Umbilical cord (tissue), 2 donors: Measurements from ENCODE around the gene DPRX. TPM values are rescaled to one million over a fixed set of nuclear protein-coding genes. Genes with fewer than 3 reads are reported as not detected.
A peak's percentile ranks its signal among the peaks of the same experiment; 100 is the strongest.

ENCODE experiments used
- DNase-seq: peaks from one replicate; pipeline ENCODE4 v3.0.0-alpha.2; 2015; ENCODE audit warnings: low spot score
- total RNA-seq: library from RNA; depleted of rRNA; stranded (reverse); fragments of >200 nt; gene quantifications from one replicate; pipeline ENCODE4 v1.2.3, GENCODE V29; 2014; ENCODE audit warnings: low replicate concordance; ENCODE audit not compliant: insufficient read depth

Gene DPRX, protein sequence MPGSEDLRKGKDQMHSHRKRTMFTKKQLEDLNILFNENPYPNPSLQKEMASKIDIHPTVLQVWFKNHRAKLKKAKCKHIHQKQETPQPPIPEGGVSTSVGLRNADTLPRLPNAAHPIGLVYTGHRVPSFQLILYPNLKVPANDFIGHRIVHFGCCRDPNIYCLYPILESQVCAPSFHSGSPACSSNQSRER
- 4.6 TPM for total RNA-seq

DNA sequence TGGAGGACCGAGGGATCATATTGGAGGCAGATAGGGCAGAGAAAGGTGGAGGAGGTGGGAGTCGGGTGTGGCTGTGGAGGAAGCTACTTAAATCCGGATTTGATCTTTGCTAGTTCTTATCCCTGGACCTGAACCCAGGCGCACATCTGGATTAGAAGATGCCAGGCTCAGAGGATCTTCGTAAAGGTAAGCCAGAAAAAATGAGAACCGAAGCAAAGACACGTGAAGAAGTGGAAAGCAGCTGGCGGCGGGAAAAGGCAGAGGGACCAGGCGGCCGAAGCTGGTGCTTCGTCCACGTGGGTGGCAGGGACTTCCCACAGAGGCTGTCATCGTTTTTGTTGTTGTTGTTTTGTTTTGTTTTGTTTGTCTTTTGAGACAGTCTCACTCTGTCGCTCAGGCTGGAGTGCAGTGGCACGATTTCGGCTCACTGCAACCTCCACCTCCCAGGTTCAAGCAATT, at the start of gene DPRX:
Gene DPRX (plus strand): TSS at position 51 of the 459 bp plus-strand sequence. CDS start 108 bp downstream, at position 159.
- no peak for DNase-seq

DNA sequence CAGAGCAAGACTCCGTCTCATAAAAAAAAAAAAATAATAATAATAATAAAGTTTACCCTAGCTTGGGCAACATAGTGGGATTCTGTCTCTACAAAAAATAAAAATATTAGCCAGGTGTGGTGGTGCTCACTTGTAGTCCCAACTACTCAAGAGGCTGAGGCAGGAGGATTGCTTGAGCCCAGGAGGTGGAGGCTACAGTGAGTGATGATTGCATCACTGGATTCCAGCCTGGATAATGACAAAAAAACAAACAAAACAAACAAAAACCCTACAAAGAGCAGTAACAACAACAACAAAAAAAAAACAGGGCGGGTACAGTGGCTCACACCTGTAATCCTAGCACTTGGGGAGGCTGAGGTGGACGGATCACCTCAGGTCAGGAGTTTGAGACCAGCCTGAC, 48.6 kb upstream of the DPRX start:
- no peak for DNase-seq

DNA sequence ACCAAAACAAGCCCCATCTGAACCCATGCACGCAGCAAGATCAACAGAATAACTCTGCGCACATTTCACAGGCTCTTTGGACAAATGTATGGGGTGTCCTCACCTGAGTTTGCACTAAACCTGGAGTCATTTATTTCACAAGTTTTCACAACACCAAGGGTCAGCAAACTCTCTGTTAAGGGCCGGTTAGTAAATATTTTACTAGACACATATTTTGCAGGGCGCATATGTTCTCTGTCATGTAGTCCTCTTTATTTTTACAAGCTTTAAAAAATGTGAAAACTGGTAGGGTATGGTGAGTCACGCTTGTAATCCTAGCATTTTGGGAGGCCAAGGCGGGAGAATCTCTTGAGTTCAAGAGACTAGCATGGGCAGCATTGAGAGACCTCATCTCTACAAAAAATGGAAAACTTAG, 45.5 kb upstream of the DPRX start:
- peak; percentile 33 for DNase-seq

DNA sequence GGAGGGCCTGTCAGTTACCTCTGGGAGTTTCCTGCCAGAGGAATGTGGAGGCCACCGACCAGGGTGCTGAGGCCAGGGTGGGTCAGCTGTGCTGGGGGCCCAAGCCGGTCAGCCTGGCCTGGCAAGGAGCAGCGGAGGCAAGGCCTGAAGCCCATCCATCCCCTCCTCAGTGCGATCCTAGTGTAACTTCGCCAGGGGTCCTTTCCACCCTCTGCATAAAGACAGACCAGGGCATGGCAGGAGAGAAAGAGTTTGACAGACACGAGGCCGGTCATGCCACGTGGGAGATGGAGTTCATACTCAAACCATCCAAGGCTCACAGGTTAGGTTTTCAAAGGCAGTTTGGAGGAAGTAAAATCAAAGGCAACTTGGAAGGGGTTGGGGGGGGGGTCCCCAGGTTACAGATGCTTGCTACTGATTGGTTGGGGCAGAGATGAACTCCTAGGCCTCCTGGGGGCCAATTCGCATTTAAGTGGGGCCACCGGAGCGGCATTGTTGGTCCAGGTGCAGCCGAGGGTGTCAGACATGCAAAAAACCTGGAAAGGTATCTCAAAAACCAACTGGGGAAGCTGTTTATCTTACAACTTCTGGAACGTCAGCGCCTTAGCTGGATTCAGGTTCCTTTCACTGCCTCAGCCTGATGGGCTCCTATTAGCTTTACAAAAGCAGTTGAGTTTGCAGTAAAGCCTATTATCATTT, 36.8 kb upstream of the DPRX start:
- no peak for DNase-seq

DNA sequence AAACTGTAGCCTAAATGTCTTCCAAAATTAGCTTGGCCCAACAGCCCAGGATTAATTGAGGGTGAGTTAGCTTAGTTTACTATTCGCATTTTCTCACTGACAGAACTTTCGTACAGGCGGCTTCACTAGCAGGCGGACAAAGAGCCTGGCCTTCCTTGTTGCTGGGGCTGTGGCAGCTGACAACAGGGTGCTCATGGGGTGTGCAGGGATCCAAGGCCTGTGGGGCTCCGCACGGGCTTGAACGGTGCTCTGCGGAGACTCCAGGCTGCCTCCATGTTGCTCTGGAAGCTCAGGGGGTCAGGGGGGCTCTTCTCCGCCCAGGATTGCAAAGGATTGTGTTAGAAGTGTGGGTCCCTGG, 36.3 kb upstream of the DPRX start:
- no peak for DNase-seq

DNA sequence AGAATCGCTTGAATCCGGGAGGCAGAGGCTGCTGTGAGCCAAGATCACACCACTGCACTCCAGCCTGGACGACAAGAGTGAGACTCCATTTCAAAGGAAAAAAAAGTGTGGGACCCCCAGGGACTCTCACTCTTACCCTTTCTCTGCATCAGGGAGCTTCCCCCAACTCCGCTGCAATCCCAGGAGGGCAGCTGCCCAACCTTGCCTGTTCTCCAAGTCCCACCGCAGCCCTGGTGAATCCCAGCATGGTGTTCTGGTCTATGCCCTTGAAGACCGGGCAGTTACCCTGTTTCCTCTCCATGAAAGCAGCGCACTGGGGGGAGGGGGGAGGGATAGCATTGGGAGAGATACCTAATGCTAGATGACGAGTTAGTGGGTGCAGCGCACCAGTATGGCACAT, 35.7 kb upstream of the DPRX start:
- DNase-seq: no peak

DNA sequence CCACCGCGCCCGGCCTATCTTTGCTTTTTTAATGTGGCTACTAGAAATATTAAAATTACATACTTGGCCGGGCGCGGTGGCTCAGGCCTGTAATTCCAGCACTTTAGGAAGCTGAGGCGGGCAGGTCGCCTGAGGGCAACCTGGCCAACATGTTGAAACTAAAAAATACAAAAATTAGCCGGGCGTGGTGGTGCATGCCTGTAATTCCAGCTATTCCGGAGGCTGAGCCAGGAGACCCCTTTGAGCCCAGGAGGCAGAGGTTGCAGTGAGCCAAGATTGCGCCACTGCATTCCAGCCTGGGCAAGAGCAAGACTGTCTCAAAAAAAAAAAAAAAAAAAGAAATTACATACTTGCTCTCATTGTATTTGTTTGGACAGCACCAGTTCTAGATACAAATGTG, 34.8 kb upstream of the DPRX start:
- DNase-seq: no peak

DNA sequence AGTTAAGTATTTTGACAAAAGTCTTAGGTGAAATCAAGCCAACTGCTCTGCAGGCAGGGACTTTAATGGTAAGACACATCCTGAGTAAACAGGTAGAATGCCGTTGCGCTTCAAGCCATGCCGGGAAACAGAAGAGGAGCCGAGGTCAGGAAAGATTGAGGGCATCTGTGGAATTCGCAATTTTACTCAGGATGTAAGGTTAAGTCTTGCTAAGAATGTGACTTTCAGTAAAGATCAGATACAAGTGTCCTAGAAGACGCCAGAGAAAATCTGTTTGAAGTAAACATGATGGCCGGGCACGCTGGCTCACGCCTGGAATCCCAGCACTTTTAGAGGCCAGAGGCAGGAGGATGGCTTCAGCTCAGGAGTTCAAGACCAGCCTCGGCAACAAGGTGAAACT, 33.4 kb upstream of the DPRX start:
- no peak for DNase-seq

DNA sequence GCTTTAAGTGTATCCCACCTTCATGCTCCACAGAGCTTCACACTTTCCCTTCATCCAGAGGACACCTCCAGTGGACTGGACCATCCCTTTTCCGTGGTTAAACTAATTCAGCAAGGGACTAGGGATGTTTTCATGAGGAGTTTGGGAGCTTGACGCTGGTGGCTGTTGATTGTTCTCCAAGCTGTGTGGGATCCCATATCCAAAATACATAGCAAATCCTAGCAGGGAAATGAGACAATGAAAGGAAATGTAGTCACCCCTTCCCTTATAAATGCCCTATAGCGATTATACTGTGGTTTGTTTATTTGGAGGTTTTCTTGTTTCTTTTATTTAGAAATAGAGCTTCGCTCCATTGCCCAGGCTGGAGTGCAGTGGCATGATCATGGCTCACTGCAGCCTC, 31.6 kb upstream of the DPRX start:
- DNase-seq: no peak

DNA sequence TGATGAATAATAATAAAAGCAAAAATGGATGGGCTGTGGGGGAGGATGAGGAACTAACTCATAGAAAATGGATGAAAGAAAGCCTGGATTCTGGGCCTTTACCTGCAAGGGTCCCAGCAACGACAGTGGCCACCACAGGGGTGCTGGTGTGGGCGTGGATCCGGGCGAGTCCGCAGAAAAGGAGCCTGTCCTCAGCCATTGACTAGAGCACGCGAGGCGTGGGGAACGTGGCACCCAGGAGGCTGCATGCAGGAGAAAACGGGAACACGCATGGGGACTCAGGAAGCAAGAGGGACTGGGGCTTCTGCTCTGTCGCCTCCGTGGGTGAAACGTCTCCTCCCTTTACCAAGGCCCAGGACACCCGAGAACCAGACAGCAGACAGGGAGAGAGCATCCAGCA, 25.8 kb upstream of the DPRX start:
- DNase-seq: no peak

DNA sequence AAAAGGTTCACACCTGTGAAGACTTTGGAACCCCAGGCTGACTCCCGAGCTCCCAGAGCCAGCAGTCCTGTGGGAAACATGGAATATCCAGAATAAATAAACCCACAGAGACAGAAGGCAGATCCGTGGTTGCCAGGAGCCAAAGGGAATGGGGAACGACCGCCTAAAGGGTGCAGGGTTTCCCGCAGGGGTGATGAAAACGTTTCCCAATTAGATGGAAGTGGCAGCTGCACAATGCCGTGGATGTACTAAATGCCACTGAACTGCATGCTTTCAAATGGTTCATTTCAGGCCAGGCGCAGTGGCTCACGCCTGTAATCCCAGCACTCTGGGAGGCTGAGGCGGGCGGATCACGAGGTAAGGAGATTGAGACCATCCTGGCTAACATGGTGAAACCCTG, 23.4 kb upstream of the DPRX start:
- DNase-seq: no peak

DNA sequence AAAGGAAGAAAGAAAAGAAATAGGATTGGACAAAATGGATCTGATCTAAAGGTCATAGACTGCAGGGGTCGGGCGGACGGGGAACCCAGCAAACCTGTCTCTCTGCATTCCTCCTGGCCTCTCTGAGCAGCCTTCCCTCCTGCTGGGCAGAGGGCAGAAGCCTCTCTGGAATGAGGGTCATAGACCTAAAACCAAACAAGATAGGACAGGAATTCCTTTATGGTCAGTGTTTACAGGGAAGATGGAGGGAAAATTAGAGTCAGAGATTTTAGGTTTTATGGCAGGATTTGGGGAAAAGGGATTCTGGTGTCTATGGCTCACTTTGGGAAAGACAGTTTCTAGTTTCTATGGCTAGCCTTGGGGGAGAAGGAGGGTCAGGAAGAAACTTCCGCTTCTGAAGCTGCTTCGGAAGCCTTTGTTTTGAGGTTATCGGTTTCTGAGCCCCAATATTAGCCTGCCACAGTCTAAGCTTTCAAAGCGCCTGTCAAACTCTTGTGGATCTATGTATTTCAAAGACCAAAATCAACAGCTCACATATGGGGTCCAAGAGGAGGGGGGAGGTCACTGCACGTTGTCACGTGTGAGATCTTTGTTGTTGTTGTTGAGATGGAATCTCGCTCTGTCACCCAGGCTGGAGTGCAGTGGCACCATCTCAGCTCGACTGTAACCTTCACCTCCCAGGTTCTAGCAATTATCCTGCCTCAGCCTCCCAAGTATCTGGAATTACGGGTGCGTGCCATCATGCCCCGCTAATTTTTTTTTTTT, 18.9 kb upstream of the DPRX start:
- DNase-seq: peak; percentile 33

DNA sequence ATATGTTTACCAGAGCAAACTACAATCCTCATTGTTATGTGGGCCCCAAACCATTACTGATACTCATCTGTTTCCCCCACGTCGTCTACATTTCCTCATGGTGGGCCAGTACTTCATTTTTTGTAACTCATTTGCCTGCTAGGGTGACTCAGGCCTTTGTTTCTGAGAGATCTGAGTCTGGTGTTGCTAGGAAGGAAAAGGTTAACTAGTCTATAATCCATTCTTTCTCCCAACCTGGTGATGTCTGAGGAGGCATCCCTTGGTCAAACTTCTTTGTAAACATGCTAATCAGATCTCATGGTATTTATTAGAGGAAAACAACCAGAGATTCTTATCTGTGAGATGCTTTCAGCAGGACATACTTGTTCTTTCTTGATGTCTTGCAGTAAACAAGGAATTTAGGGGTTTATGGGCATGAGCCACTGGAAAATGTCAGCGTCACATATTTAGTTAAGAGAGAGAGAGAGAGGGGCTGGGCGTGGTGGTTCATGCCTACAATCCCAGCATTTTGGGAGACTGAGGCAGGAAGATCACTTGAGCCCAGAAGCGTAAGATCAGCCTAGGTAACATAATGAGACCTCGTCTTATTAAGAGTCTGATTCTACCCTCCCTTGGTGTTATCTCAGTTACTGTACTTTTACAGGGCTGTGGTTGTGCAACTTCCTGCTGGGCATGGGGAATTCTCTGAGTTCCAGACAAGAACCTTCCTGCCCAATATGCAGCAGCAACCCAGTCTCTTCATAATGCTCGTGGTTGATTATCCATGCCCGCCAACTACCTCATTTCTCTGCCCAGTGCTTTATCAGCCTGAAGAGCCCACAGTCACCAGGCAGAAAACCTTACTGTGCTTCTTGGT, 9.7 kb upstream of the DPRX start:
- peak; percentile 83 for DNase-seq

DNA sequence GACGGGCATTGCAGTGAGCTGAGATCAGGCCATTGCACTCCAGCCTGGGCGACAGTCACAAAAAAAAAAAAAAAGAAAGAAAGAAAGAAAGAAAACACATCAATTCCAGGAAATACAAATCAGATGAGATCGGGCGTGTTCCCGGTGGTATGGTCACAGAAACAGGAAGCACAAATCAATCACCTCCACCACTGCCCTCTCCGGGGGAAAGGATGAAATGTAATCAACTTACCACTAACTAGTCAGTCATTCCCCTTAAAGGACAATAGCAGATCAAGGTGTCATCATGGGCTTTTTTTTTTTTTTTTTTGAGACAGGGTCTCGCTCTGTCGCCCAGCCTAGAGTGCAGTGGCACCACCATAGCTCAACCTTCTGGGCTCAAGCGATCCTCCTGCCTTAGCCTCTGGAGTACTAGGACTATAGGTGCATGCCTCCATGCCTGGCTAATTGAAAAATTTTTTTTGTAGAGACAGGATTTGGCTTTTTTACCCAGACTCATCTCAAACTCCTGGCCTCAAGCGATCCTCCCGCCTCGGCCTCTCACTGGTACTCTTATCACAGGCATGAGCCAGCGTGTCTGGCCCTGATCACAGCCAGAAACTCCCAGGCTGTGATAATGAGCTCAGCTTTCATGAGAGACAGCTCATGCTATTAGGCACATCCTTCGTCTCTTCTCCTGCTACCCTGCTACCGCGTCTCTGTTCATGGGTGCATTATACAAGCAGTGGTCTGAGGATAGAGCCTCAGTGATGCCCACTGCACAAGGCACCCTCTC, 6.8 kb upstream of the DPRX start:
- peak; percentile 60 for DNase-seq

DNA sequence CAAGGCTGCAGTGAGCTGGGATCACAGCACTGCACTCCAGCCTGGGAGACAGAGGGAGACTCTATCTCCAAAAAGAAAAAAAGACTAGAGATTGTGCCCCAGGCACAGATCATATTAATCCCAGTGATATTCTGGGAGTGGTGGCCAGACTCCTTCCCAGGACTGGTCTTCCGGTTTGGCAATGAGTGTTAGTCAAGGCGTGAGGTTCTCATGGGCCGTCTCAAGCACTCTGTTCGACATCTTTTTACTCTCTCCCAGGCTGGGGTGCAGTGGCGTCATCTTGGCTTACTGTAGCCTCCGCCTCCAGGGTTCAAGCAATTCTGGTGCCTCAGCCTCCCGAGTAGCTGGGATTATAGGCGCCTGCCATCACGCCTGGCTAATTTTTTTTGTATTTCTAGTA, 5.3 kb upstream of the DPRX start:
- DNase-seq: peak; percentile 95

DNA sequence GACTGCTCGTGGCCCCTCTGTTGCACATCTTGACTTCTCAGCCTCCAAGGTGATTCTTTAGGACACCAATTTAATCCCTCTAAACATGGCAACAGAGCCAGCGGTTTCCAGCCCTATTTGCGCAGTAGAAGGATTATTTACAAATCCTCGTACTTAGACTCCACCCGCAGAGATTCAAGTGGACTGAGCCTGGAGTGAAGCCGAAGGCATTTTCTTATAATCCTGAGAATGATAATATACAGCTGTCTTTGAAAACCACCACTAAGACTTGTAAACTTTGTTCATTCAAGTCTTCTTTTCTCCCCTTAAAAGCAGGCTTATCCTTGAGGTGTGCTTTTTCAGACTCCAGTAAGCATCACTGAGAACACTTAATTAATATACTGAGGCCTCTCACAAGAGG, 4.8 kb upstream of the DPRX start:
- DNase-seq: peak; percentile 96

DNA sequence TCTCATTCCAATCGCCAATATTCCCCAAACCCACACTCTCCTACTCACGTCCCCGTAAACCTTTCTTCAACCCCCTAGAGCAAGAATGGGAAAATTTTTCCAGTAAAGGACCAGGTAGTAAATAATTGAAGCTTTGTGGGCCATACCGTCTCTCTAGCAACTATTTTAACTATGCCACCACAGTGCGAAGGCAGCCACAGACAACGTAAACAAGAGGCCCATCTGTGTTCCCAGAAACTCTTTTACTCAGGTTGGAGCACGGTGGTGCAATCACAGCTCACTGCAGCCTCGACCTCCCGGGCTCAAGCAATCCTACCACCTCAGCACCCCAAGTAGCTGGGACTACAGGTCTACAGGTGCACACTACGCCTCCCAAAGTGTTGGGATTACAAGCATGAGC, 3.0 kb downstream of the DPRX start:
- no peak for DNase-seq

DNA sequence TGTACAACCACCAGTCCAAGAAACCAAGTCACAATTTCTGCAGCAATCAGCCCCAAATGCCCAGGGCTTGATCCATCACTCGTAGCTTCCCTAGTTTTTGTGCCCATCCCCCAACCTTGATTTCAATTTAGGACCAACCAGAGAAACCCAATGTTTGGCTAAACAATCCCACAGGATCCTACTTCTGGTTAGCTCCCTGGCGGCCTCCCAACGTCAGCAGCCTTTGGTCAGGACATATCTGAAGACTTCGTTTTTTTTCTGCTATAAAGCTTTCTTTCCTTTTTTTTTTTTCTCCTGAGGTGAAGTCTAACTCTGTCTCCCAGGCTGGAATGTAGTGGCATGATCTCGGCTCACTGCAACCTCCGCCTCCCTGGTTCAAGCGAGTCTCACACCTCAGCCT, 7.7 kb downstream of the DPRX start:
- no peak for DNase-seq

DNA sequence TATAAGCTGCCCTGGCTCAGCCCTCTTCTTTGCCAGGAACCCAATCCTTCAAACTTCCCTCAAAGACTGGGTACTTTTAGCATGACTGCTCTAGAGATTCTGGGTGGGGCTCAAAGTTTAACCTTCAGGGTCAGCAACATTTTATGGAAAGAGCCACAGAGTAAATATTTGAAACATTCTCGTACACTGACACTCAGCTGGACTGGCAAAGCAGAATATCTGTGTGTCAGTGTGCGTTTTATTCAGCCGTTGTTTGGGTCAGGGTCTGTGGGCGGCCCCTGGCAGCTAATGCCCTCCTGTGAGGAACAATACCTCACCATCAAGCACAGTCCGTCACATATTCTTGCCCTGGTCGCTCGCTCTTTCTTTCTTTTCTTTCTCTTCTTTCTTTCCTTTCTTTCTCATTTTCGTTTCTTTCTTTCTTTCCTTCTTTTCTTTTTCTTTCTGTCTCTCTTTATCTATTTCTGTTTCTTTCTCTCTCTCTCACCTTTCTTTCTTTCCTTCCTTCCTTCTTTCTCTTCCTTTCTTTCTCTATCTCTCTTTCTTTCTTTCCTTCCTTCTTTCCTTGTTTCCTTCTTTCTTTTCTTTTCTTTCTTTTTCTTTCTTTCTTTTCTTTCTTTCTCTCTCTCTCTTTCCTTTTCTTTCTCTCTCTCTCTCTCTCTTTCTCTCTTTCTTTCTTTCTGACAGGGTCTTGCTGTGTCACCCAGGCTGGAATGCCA, 10.7 kb downstream of the DPRX start:
- peak; percentile 16 for DNase-seq

DNA sequence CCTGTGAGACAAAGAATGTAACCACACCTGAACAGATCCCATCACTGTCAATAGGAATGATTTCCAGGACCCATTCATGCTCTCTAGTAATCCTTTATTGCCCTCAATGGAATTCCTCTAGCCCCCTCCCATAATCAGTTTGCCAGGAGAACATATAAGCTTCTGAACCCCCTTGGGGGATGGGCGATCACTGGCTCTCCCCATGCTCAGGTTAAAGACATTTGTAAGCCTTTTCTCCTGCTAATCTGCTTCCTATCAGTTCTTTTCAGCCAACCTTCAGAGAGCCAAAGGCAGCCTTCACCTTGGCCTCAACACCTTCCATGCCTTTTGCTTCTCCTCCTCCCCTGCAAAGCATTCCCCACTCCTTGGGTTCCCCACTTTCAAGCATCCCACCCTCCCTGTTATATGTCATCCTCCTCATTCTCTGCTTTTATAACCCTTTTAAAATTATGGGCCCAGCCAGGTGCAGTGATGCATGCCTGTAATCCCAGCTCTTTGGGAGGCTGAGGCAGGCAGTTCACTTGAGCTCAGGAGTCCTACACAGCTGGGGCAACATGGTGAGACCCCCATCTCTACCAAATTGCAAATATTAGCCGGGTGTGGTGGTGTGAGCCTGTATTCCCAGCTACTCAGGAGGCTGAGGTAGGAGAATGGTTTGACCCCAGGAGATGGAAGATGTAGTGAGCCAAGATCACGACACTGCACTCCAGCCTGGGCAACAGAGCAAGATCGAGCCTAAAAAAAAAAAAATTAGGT, 12.4 kb downstream of the DPRX start:
- DNase-seq: no peak
